Parathyroid adenoma (tissue), 2 donors: ENCODE results near the gene RELN.

ENCODE experiments used
- H2AFZ ChIP-seq: fragments of 300-600 bp; sonication (generic); one replicate; pipeline ENCODE4 v1.7.0; 2017; ENCODE audit warnings: antibody characterized with exemption, mild to moderate bottlenecking
- H3K27ac ChIP-seq: fragments of 300-600 bp; sonication (generic); one replicate; pipeline ENCODE4 v1.7.0; 2017
- H3K27me3 ChIP-seq: fragments of 300-600 bp; sonication (generic); one replicate; pipeline ENCODE4 v1.7.0; 2017; ENCODE audit warnings: low read length; ENCODE audit not compliant: control insufficient read depth, insufficient read depth
- H3K36me3 ChIP-seq: fragments of 300-600 bp; sonication (generic); one replicate; pipeline ENCODE4 v1.7.0; 2017; ENCODE audit warnings: low read length; ENCODE audit not compliant: control insufficient read depth, insufficient read depth
- H3K4me1 ChIP-seq: fragments of 300-600 bp; sonication (generic); one replicate; pipeline ENCODE4 v1.7.0; 2017; ENCODE audit warnings: control low read depth
- H3K4me2 ChIP-seq: fragments of 300-600 bp; sonication (generic); one replicate; pipeline ENCODE4 v1.7.0; 2017; ENCODE audit warnings: low read length
- H3K4me3 ChIP-seq: fragments of 300-600 bp; sonication (generic); one replicate; pipeline ENCODE4 v1.7.0; 2017; ENCODE audit warnings: low read depth, low read length
- H3K79me2 ChIP-seq: fragments of 300-600 bp; sonication (generic); one replicate; pipeline ENCODE4 v1.7.0; 2017; ENCODE audit warnings: control low read depth
- H3K9ac ChIP-seq: fragments of 300-600 bp; sonication (generic); one replicate; pipeline ENCODE4 v1.7.0; 2017; ENCODE audit warnings: mild to moderate bottlenecking
- H3K9me3 ChIP-seq: fragments of 300-600 bp; sonication (generic); one replicate; pipeline ENCODE4 v1.7.0; 2017; ENCODE audit warnings: low read length; ENCODE audit not compliant: control insufficient read depth
- CTCF ChIP-seq: fragments of 300-600 bp; sonication (generic); IDR thresholded peaks from one replicate; pipeline ENCODE4 v1.7.0; 2017; ENCODE audit warnings: antibody characterized with exemption, mild to moderate bottlenecking
- donor health status: primary hyperparathyroidism.

RELN gene

GRCh38 chr7:103683348-103683747 is 306.1 kb downstream of the RELN start:
- Histone ChIP-seq H3K4me2 (no peak overlapping the region), H3K27me3 (no peaks in the 10 kb centered on the region), H2AFZ (no peak overlapping the region), H3K36me3 (no peaks in the 10 kb centered on the region), H3K9me3 (no peaks in the 10 kb centered on the region), H3K27ac (no peak overlapping the region), H3K79me2 (no peaks in the 10 kb centered on the region), H3K4me3 (no peak overlapping the region), H3K9ac (no peak overlapping the region), H3K4me1 (no peaks in the 10 kb centered on the region)
- no peak for TF ChIP-seq CTCF

GRCh38 chr7:103680161-103681144 is 309.0 kb downstream of the RELN start:
- no peak for TF ChIP-seq CTCF
- no peak overlapping the region for H3K4me3 ChIP-seq
- no peaks in the 10 kb centered on the region for H3K79me2 ChIP-seq
- H3K9me3 ChIP-seq, result no peaks in the 10 kb centered on the region
- no peaks in the 10 kb centered on the region for H3K27me3 ChIP-seq
- H3K4me2 ChIP-seq, result no peak overlapping the region
- no peaks in the 10 kb centered on the region for H3K36me3 ChIP-seq
- no peak overlapping the region for H3K9ac ChIP-seq
- no peaks in the 10 kb centered on the region for H3K4me1 ChIP-seq
- H2AFZ ChIP-seq, result no peak overlapping the region
- no peak overlapping the region for H3K27ac ChIP-seq

- no peak for TF ChIP-seq CTCF
- H3K27me3 ChIP-seq, result no peaks in the 10 kb centered on the region
- H2AFZ ChIP-seq, result no peak overlapping the region
- H3K36me3 ChIP-seq, result no peaks in the 10 kb centered on the region
- no peak overlapping the region for H3K4me3 ChIP-seq
- no peaks in the 10 kb centered on the region for H3K4me1 ChIP-seq
- H3K9ac ChIP-seq, result no peak overlapping the region
- H3K27ac ChIP-seq, result no peak overlapping the region
- H3K4me2 ChIP-seq, result no peak overlapping the region
- no peaks in the 10 kb centered on the region for H3K9me3 ChIP-seq
- H3K79me2 ChIP-seq, result no peaks in the 10 kb centered on the region
These were observed 310.0 kb downstream of the RELN start for GRCh38 chr7:103679151-103680132.

DNA sequence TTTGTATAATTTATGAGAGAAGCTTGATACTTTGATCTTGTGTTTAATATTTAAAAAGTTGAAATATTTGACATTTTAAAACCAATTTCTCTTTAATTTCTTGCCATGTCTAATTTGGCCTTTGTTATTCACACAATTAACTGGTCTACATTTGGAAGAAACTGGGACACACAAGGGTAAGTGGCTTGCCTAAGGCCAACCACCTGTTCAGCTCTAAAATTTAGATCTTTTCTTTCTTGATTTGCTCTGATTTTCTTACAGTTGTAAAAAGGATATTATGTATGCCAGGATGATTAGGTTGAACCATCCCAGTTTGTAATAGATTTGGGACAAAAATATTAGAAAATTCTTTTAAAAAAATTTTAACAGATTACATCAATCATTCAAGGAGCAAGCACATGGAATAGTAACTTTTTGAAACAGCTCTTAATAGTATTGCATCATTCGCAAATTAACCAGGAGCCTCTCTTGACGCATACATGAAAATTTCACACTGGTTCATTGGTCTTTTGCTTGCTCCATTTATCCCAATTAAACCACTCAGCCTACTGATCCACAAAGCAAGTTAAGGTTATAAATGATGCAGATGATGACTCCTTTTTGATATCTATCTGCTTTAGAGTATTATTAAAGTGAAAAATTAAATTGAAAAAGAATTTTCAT is 321.0 kb downstream of the RELN start:
- H3K79me2 ChIP-seq, result no peaks in the 10 kb centered on the region
- no peak for TF ChIP-seq CTCF
- H3K27me3 ChIP-seq, result no peaks in the 10 kb centered on the region
- no peaks in the 10 kb centered on the region for H3K9me3 ChIP-seq
- H3K4me2 ChIP-seq, result no peak overlapping the region
- H3K36me3 ChIP-seq, result no peaks in the 10 kb centered on the region
- no peak overlapping the region for H3K9ac ChIP-seq
- H2AFZ ChIP-seq, result no peak overlapping the region
- no peak overlapping the region for H3K4me3 ChIP-seq
- H3K4me1 ChIP-seq, result no peaks in the 10 kb centered on the region
- no peak overlapping the region for H3K27ac ChIP-seq
